Pancreas (tissue), 10 donors: Measurements from ENCODE around the gene ABCC1. TPM values are rescaled to one million over a fixed set of nuclear protein-coding genes. Genes with fewer than 3 reads are reported as not detected.

ENCODE experiments used
- ATAC-seq, 4 donors: fragments of 200-7000 bp; cut with Tn5 transposase; one replicate each; pipeline versions ENCODE4 v1.8.0 to v1.9.1; 2020; ENCODE audit warnings: mild to moderate bottlenecking in 4 of 4, moderate library complexity in 4 of 4
- DNase-seq, 6 donors: peaks; one replicate each; pipeline ENCODE4 v3.0.0-alpha.2; 2020
- FAIRE-seq: peaks from 2 replicates; lab custom pipeline; 2012; peaks lifted over from hg19 to GRCh38; lab: Jason Lieb, UNC
- H3K27ac ChIP-seq, 4 donors: fragments of 200-600 bp; sonication (generic); 1 replicate in 3 of 4; 2 replicates in 1 of 4; pipeline versions ENCODE4 v1.5.0 to v1.8.0; 2020
- H3K27me3 ChIP-seq, 4 donors: fragments of 200-600 bp; one replicate each; pipeline ENCODE4 v1.8.0; 2021
- H3K36me3 ChIP-seq, 3 donors: fragments of 200-600 bp; sonication (generic) in 1 of 3; one replicate each; pipeline versions ENCODE4 v1.5.0 to v1.8.0; 2020 to 2021
- H3K4me1 ChIP-seq, 3 donors: fragments of 200-600 bp; one replicate each; pipeline ENCODE4 v1.8.0; 2021
- H3K4me3 ChIP-seq, 4 donors: fragments of 200-600 bp; sonication (generic) in 2 of 4; one replicate each; pipeline versions ENCODE4 v1.5.0 to v1.8.0; 2020 to 2021
- H3K9me3 ChIP-seq, 4 donors: fragments of 200-600 bp; one replicate each; pipeline ENCODE4 v1.8.0; 2021
- CTCF ChIP-seq, 4 donors: fragments of 200-600 bp; sonication (generic) in 3 of 4; IDR thresholded peaks; one replicate each; pipeline versions ENCODE4 v1.5.0 to v1.8.0; 2021; ENCODE audit warnings: antibody characterized with exemption in 4 of 4
- WGBS, 2 donors: extraction: QIAGEN DNeasy Blood & Tissue Kit; methylation state at CpG; one replicate each; pipeline ENCODE4 v1.1.7; 2013; 5-methylcytosine and 5-hydroxymethylcytosine counted together
- intact Hi-C, 3 donors: fragments of 100-400 bp; cut with DNase I; formaldehyde crosslinking; loops; one replicate each; pipeline versions ENCODE4 v1.11.1 to v1.14.2; 2022
- polyA plus RNA-seq, 2 donors: library from polyadenylated mRNA; stranded (reverse); fragments of 200-250 nt; gene quantifications; one replicate each; pipeline ENCODE4 v1.2.3, GENCODE V29; 2013
- total RNA-seq, 6 donors: library from RNA; stranded (reverse); fragmentation: NEBNext Ultra II Directional in 4 of 6; extraction: Animal tissue kit (Norgen Biotek cat#: 25700) in 4 of 6; gene quantifications; one replicate each; pipeline versions ENCODE4 v1.2.1 to v1.2.4, GENCODE V29; 2021 to 2023
- donor health status: healthy with polysubstance abuse.
- donor health status: DM: no; HTN: no; CAD: no; lungs with moderate emphysema.
- donor health status: DM: no; HTN: no; CAD: no.
- donor health status: control.
- donor health status: control.
- donor health status: Bipolar disorder and iron deficiency.
- donor health status: DM: yes; HTN: yes; CAD: no.
- donor health status: DM: no; HTN: no; CAD: no.
- donor health status: DM: no; HTN: no; CAD: no.
- donor health status: DM: yes; HTN: yes; CAD: no.

Gene ABCC1
- total and polyA plus RNA-seq, 8 donors: 8.5 to 16.8 (median 12.0) TPM

- no peak for TF ChIP-seq CTCF (IDR thresholded peaks at IDR 0.05)
- WGBS, 2 donors: 73 to 80% methylated on average over 9 of the region's 9 CpGs
- Histone ChIP-seq H3K4me1 (peaks cover 0 to 4% (median 2%) of the 10 kb centered on the region in 3 donors), H3K9me3 (no peaks in the 10 kb centered on the region), H3K4me3 (no peak overlapping the region), H3K36me3 (no peaks in the 10 kb centered on the region), H3K27ac (no peak overlapping the region), H3K27me3 (no peaks in the 10 kb centered on the region)
- DNase-seq (no peak), FAIRE-seq (no peak), ATAC-seq (peak in 1 of 4 donors; percentile 37)
- intact Hi-C loops: no loop called here
Observed at GRCh38 chr16:15993946-15994665, 44.7 kb downstream of the ABCC1 start.

- WGBS, 2 donors: 64 to 68% methylated on average over 8 of the region's 8 CpGs
- Histone ChIP-seq H3K27ac (no peak overlapping the region), H3K4me1 (peaks cover 0 to 4% (median 4%) of the 10 kb centered on the region in 3 donors), H3K36me3 (no peaks in the 10 kb centered on the region), H3K27me3 (no peaks in the 10 kb centered on the region), H3K4me3 (no peak overlapping the region), H3K9me3 (no peaks in the 10 kb centered on the region)
- intact Hi-C loops: no loop called here
- DNase-seq (peak in 2 of 6 donors; percentile 31 to 56), ATAC-seq (peak in 3 of 4 donors; percentile 39 to 56 (median 56)), FAIRE-seq (no peak)
- TF ChIP-seq CTCF (IDR thresholded peaks at IDR 0.05): no peak
Observed at GRCh38 chr16:15996432-15997109, 47.2 kb downstream of the ABCC1 start.

DNA sequence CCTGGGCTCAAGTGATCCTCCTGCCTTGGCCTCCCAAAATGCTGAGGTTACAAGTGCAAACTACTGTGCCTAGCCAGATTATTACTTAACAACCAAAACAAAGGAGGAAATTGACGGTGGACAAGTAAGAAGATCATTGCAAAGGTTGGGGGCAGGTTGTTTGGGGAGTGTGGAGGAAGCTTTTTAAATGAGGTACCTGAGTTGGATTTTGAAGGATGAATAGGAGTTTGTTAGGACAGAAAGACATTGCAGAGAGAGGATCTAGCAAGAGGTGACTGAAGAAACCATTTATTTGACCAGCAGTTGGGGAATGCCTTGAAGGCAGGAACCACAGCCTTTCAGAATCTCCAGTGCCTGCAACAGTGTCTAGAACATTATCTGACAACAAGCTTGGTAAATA is 51.3 kb downstream of the ABCC1 start:
- intact Hi-C loops: no loop called here
- WGBS, 2 donors: 95 to 100% methylated on average over 1 of the region's 1 CpG
- FAIRE-seq (no peak), DNase-seq (no peak), ATAC-seq (no peak)
- TF ChIP-seq CTCF (IDR thresholded peaks at IDR 0.05): no peak
- Histone ChIP-seq H3K9me3 (no peaks in the 10 kb centered on the region), H3K4me1 (peaks cover 0 to 13% (median 8%) of the 10 kb centered on the region in 3 donors), H3K27ac (no peak overlapping the region), H3K27me3 (no peaks in the 10 kb centered on the region), H3K4me3 (no peak overlapping the region), H3K36me3 (no peaks in the 10 kb centered on the region)

DNA sequence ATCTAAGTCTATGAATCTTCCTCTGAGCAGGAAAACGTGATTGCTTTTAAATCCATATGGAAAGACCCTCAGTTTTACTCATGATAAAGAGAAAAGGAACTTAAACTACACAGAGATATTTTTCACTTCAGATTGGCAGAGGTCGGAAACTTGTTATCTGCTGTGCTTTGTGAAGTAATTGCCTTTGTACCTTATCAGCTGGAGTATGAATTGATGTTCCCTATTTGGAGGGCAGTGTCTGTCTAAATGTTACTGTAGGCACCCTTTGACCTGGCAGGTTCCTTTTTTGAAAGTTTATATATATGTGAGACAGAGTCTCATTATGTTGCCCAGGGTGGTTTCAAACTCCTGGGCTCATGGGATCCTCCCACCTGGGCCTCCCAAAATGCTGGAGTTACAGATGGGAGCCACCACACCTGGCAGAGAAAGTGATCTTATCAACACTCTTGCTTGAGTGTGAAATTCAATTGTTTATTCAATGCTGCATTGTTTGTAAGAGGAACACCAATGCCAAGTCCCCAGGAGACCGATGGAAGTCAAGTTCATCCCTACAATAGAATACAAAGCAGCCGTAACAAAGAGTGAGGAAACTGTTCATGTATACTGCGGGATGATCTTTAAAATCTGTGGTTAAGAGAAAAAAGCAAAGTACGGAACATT is 52.3 kb downstream of the ABCC1 start:
- 41 to 47% methylated on average over 6 of the region's 6 CpGs for WGBS, 2 donors
- no peaks in the 10 kb centered on the region for H3K9me3 ChIP-seq
- DNase-seq (peak in 2 of 6 donors; percentile 20 to 46), ATAC-seq (peak; percentile 22 to 87 (median 64)), FAIRE-seq (no peak)
- TF ChIP-seq CTCF (IDR thresholded peaks at IDR 0.05): no peak
- no peaks in the 10 kb centered on the region for H3K27me3 ChIP-seq
- no peak overlapping the region for H3K4me3 ChIP-seq
- intact Hi-C loops: no loop called here
- H3K4me1 ChIP-seq: peaks cover 0 to 13% (median 8%) of the 10 kb centered on the region in 3 donors
- H3K36me3 ChIP-seq: no peaks in the 10 kb centered on the region
- no peak overlapping the region for H3K27ac ChIP-seq
